K562 (cell line): ENCODE results near the gene SKAP2.

Experiments used
- BRD4 ChIP-seq: fragments of 200-600 bp; sonication (generic); IDR thresholded peaks from 2 replicates; pipeline ENCODE4 v1.6.1; 2017; ENCODE audit warnings: inconsistent platforms
- HNRNPLL ChIP-seq: fragments of 200-400 bp; formaldehyde crosslinking; IDR thresholded peaks from 2 replicates; pipeline ENCODE4 v1.6.1; 2017; ENCODE audit warnings: low read length, low read depth, mild to moderate bottlenecking; ENCODE audit not compliant: poor library complexity, severe bottlenecking
- PHF21A ChIP-seq: fragments of 450-650 bp; IDR thresholded peaks from 2 replicates; pipeline ENCODE4 v1.6.1; 2017; ENCODE audit warnings: low read depth, borderline replicate concordance
- TARDBP ChIP-seq: fragments of 450-650 bp; IDR thresholded peaks from 2 replicates; pipeline ENCODE4 v1.6.1; 2016
- ZC3H11A ChIP-seq: IDR thresholded peaks from 2 replicates; pipeline ENCODE4 v1.6.1; 2012; ENCODE audit warnings: low read depth, low read length, improper control_type of control experiment
- ZNF384 ChIP-seq: IDR thresholded peaks from 2 replicates; pipeline ENCODE4 v1.6.1; 2012; ENCODE audit warnings: low read depth, low read length, improper control_type of control experiment
- TF ChIP-seq, protein P1 (sequence below): sonication (generic); formaldehyde crosslinking; IDR thresholded peaks from 2 replicates; pipeline ENCODE4 v1.9.0; 2022; ENCODE audit warnings: mild to moderate bottlenecking, missing genetic modification reagents
- TF ChIP-seq, protein P2 (sequence below), 3 experiments: IDR thresholded peaks in 2 of 3; conservative IDR thresholded peaks in 1 of 3; 2 replicates each; pipeline ENCODE4 v1.5.1; 2011 to 2012; ENCODE audit warnings: low read length in 3 of 3, mild to moderate bottlenecking in 3 of 3, control low read depth in 2 of 3, improper control_type of control experiment in 1 of 3, inconsistent platforms in 1 of 3, low read depth in 1 of 3, mixed read lengths in 1 of 3, moderate library complexity in 1 of 3; ENCODE audit not compliant: insufficient read depth in 2 of 3
- TF ChIP-seq, protein P3 (sequence below): IDR thresholded peaks from 3 replicates; pipeline ENCODE4 v1.6.1; 2011; ENCODE audit warnings: borderline replicate concordance, mild to moderate bottlenecking; ENCODE audit not compliant: insufficient read length, insufficient read depth

DNA sequence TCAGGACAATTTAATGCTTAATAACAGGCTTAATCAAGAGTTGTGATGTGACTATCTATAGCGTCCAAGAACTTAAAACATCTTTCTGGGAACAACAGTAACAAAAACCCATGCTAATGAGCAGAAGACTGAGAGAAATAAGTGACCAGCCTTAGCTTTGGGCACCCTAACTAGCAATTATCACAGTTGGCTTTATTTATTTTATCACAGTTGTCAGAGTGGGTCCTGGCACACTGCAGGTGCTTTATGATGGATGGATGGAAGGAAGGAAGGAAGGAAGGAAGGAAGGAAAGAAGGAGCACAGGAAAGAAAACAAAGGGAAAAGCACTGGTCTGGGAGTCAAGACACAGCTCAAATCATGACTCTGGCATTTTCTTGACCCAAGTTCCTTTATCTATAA, 181.1 kb downstream of the SKAP2 start:
- TF ChIP-seq, protein P1, sequence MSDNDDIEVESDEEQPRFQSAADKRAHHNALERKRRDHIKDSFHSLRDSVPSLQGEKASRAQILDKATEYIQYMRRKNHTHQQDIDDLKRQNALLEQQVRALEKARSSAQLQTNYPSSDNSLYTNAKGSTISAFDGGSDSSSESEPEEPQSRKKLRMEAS (CRISPR knock-in tag): no peak
- no peak for TF ChIP-seq ZC3H11A
- TF ChIP-seq, protein P2, sequence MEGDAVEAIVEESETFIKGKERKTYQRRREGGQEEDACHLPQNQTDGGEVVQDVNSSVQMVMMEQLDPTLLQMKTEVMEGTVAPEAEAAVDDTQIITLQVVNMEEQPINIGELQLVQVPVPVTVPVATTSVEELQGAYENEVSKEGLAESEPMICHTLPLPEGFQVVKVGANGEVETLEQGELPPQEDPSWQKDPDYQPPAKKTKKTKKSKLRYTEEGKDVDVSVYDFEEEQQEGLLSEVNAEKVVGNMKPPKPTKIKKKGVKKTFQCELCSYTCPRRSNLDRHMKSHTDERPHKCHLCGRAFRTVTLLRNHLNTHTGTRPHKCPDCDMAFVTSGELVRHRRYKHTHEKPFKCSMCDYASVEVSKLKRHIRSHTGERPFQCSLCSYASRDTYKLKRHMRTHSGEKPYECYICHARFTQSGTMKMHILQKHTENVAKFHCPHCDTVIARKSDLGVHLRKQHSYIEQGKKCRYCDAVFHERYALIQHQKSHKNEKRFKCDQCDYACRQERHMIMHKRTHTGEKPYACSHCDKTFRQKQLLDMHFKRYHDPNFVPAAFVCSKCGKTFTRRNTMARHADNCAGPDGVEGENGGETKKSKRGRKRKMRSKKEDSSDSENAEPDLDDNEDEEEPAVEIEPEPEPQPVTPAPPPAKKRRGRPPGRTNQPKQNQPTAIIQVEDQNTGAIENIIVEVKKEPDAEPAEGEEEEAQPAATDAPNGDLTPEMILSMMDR (IDR thresholded peaks at IDR 0.05 in 2 of 3, conservative IDR thresholded peaks at IDR 0.05 in 1 of 3; ENCODE audit: insufficient read depth in 2 of 3, low read depth in 1 of 3, low read length in 3 of 3): no peak
- no peak for TF ChIP-seq PHF21A
- no peak for TF ChIP-seq ZNF384
- TF ChIP-seq, protein P3, sequence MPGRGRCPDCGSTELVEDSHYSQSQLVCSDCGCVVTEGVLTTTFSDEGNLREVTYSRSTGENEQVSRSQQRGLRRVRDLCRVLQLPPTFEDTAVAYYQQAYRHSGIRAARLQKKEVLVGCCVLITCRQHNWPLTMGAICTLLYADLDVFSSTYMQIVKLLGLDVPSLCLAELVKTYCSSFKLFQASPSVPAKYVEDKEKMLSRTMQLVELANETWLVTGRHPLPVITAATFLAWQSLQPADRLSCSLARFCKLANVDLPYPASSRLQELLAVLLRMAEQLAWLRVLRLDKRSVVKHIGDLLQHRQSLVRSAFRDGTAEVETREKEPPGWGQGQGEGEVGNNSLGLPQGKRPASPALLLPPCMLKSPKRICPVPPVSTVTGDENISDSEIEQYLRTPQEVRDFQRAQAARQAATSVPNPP: no peak
- no peak for TF ChIP-seq TARDBP
- TF ChIP-seq HNRNPLL: no peak
- no peak for TF ChIP-seq BRD4
